ENCODE measurements around the gene DNMT3L. TPM values are rescaled to one million over a fixed set of nuclear protein-coding genes. Genes with fewer than 3 reads are reported as not detected.
"Not testable (repeated sequence)": the region's sequence is repeated elsewhere in the genome, so short reads cannot be mapped to it uniquely, and the experiment has no call there.

Gene DNMT3L
- polyA plus RNA-seq, 1 of the 3 experiments (the other 2 are of a cell fraction): not detected

DNA sequence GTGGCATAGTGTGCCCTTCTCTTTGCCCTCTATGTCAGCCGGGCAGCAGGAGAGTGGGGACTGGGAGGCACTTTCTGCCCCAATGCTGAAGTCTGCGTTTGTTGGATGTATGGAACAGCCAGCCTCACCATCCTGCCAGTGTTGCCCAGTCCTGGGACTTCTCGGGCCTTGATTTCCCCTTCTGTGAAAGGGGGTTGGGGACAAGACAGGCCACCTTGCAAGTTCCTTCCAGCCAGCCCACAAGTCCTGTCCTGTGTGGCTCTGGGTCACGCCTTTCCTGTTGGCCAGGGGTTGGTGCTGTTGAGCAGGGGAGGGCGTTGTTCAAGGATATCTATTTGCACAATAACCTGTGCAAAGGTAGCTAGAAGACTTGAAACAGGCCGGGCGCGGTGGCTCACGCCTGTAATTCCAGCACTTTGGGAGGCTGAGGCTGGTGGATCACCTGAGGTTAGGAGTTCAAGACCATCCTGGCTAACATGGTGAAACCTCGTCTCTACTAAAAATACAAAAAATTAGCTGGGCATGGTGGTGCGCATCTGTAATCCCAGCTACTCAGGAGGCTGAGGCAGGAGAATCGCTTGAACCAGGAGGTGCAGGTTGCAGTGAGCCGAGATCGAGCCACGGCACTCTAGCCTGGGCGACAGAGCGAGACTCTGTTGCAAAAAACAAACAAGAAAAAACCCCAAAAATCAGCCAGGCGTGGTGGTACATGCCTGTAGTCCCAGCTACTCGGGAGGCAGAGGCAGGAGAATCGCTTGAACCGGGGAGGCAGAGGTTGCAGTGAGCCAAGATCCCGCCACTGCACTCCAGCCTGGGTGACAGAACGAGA is 41.1 kb upstream of the DNMT3L start:
- H3F3A ChIP-seq (replicated peaks; ENCODE audit: insufficient read depth); H2AFZ ChIP-seq (ENCODE audit: low read depth); POLR2A ChIA-PET; H3K27ac ChIP-seq (ENCODE audit: low read depth in 2 of 2, low read length in 1 of 2); H3K9ac ChIP-seq; DNase-seq; H3K36me3 ChIP-seq (replicated peaks in 1 of 2; ENCODE audit: control insufficient read depth in 1 of 2, insufficient read depth in 2 of 2, low read length in 1 of 2); H3K4me2 ChIP-seq; H3K4me3 ChIP-seq (ENCODE audit: low read depth in 2 of 2, low read length in 1 of 2); H3K9me2 ChIP-seq; H3K9me3 ChIP-seq; H3K27me3 ChIP-seq (ENCODE audit: insufficient read depth): not testable (repeated sequence)
- H3K79me2 ChIP-seq (ENCODE audit: insufficient read depth): peaks cover 66% of the 10 kb centered on the region
- peaks cover 63% of the 10 kb centered on the region for H4K20me1 ChIP-seq (ENCODE audit: insufficient read depth)
- peaks cover 3 to 20% of the 10 kb centered on the region in 2 experiments; a peak in 1 of 4 replicates for H3K4me1 ChIP-seq (ENCODE audit: control insufficient read depth in 1 of 2, insufficient read depth in 2 of 2, low read depth in 1 of 2, low read length in 1 of 2)
- CTCF ChIA-PET: interaction anchor here (1.3 to 2.1 kb wide), 3 partner anchors 16 to 35 kb away, joined by 4 to 9 read pairs (median 4); no protein-coding TSS in a partner anchor
- WGBS (ENCODE audit: low lambda C conversion rate): 97% methylated on average over 21 of the region's 23 CpGs
- TF ChIP-seq RAD21 (IDR thresholded peaks at IDR 0.05; ENCODE audit: low read length) (peak; percentile 17; the same call in 1 of the 2 replicates), CTCF (IDR thresholded peaks at IDR 0.05) (peak; percentile 25)

DNA sequence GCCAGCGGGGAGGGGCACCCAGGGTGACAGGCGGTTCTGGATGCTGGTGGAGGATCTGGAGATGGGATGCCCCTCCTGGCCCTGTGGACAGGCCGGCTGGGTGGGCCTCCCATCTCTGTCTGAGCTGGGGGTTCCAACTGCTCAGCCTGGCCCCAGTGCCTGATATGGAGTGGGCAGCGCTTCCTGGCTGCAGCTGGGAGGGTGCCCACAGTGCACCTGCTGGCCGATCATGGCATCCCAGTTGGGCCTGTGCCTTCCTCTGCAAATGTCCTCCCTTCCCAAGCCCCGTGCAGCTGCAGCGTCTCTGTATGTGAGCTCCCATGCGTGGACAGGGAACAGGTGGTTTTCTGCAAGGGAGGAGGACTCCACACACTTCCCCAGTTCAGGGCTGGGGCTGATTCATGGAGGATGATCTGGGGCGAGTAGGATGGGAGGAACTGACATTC is 40.3 kb upstream of the DNMT3L start:
- H3K9me2 ChIP-seq: no peaks in the 10 kb centered on the region
- no peaks in the 10 kb centered on the region for H3F3A ChIP-seq (replicated peaks; ENCODE audit: insufficient read depth)
- DNase-seq: no peak
- no peak overlapping the region for H2AFZ ChIP-seq (ENCODE audit: low read depth)
- 100% methylated on average over 2 of the region's 9 CpGs for WGBS (ENCODE audit: low lambda C conversion rate)
- H3K27ac ChIP-seq (ENCODE audit: low read depth in 2 of 2, low read length in 1 of 2): no peak overlapping the region
- H3K4me3 ChIP-seq (ENCODE audit: low read depth in 2 of 2, low read length in 1 of 2): peak overlapping the region in 1 of 2 experiments; percentile 76; a peak in 1 of 4 replicates
- TF ChIP-seq JUND (IDR thresholded peaks at IDR 0.05) (no peak), POLR2AphosphoS5 (IDR thresholded peaks at IDR 0.05; ENCODE audit: low read depth, low read length) (no peak), EZH2phosphoT487 (IDR thresholded peaks at IDR 0.05; ENCODE audit: borderline replicate concordance, low read depth) (no peak), RFX5 (IDR thresholded peaks at IDR 0.05; ENCODE audit: low read length) (no peak), TAF1 (IDR thresholded peaks at IDR 0.05; ENCODE audit: borderline replicate concordance, low read depth, low read length) (no peak), FOXJ3 (CRISPR knock-in tag; IDR thresholded peaks at IDR 0.05) (no peak), GATA2 (CRISPR knock-in tag; IDR thresholded peaks at IDR 0.05) (no peak), MEF2A (IDR thresholded peaks at IDR 0.05; ENCODE audit: borderline replicate concordance, low read depth) (no peak)
- TF ChIP-seq, protein P1, sequence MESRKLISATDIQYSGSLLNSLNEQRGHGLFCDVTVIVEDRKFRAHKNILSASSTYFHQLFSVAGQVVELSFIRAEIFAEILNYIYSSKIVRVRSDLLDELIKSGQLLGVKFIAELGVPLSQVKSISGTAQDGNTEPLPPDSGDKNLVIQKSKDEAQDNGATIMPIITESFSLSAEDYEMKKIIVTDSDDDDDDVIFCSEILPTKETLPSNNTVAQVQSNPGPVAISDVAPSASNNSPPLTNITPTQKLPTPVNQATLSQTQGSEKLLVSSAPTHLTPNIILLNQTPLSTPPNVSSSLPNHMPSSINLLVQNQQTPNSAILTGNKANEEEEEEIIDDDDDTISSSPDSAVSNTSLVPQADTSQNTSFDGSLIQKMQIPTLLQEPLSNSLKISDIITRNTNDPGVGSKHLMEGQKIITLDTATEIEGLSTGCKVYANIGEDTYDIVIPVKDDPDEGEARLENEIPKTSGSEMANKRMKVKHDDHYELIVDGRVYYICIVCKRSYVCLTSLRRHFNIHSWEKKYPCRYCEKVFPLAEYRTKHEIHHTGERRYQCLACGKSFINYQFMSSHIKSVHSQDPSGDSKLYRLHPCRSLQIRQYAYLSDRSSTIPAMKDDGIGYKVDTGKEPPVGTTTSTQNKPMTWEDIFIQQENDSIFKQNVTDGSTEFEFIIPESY (IDR thresholded peaks at IDR 0.05; ENCODE audit: borderline replicate concordance, low read depth): no peak
- no peaks in the 10 kb centered on the region for H3K9me3 ChIP-seq
- ChIA-PET POLR2A (no interaction called here), CTCF (interaction anchor here (2.1 kb wide), 1 partner anchor 36 kb away, joined by 9 read pairs; no protein-coding TSS in a partner anchor)
- H3K4me1 ChIP-seq (ENCODE audit: control insufficient read depth in 1 of 2, insufficient read depth in 2 of 2, low read depth in 1 of 2, low read length in 1 of 2): peaks cover 3 to 23% of the 10 kb centered on the region in 2 experiments; a peak in 1 of 4 replicates
- H4K20me1 ChIP-seq (ENCODE audit: insufficient read depth): peaks cover 56% of the 10 kb centered on the region
- peak overlapping the region; percentile 97 for H3K4me2 ChIP-seq
- H3K79me2 ChIP-seq (ENCODE audit: insufficient read depth): peaks cover 66% of the 10 kb centered on the region
- no peaks in the 10 kb centered on the region for H3K27me3 ChIP-seq (ENCODE audit: insufficient read depth)
- H3K9ac ChIP-seq: no peak overlapping the region
- H3K36me3 ChIP-seq (replicated peaks in 1 of 2; ENCODE audit: control insufficient read depth in 1 of 2, insufficient read depth in 2 of 2, low read length in 1 of 2): no peaks in the 10 kb centered on the region

Data from SK-N-SH (cell line).